ENCODE data around the gene B4GALT5. TPM values are rescaled to one million over a fixed set of nuclear protein-coding genes. Genes with fewer than 3 reads are reported as not detected.

B4GALT5 gene
- polyA plus RNA-seq, 3 donors = 2.4 to 18.3 (median 2.7) TPM

DNA sequence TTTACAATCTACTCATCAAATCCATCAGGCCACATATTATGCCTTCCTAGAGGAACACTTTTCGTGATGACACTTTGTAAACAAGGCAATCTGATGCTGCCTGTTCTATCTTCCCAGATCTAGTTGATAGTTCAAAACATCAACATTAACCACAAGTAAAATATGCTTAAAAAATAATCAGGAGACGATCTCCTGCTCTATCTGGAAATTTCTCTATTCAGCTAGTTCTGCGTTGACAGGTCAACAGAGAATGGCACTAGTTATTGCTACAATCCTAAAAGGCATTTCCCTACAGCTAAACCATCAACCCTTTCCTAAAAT, 2.1 kb downstream of the B4GALT5 start:
- DNase-seq = no peak
- peaks cover 35 to 59% of the 10 kb centered on the region in 2 donors for H3K4me1 ChIP-seq (ENCODE audit: control insufficient read depth in 1 of 2, insufficient read depth in 2 of 2, low read length in 2 of 2)
- peak overlapping the region in 6 of 7 donors; percentile 26 to 96 (median 89) for H3K27ac Mint-ChIP-seq
- 42% methylated on average over 3 of the region's 3 CpGs for WGBS (ENCODE audit: insufficient coverage)
- peak overlapping the region; percentile 94 for H3K4me2 ChIP-seq (replicated peaks; ENCODE audit: extremely low read depth, low read length, poor library complexity, severe bottlenecking)
- intact Hi-C loops (cut with micrococcal nuclease) = loop anchor here (5.0 to 10.0 kb wide), 5 partner anchors 34 to 101 kb away; partner anchors contain the start of gene SLC9A8 (in 2 of the 2)
- peaks cover 0 to 7% (median 0%) of the 10 kb centered on the region in 3 donors for H3K27me3 Mint-ChIP-seq (ENCODE audit: low read depth in 3 of 3)
- peak overlapping the region in 1 of 2 donors; percentile 40 for H3K27ac ChIP-seq (ENCODE audit: low read depth in 1 of 2, low read length in 2 of 2)
- H3K79me2 ChIP-seq (ENCODE audit: insufficient read depth, low read length) = peaks cover 79% of the 10 kb centered on the region
- no peaks in the 10 kb centered on the region for H3K27me3 ChIP-seq (ENCODE audit: control insufficient read depth in 2 of 2, insufficient read depth in 2 of 2, low read length in 2 of 2)
- peaks cover 53% of the 10 kb centered on the region for H3K4me1 Mint-ChIP-seq
- no peaks in the 10 kb centered on the region for H3K36me3 ChIP-seq (replicated peaks in 1 of 2; ENCODE audit: control insufficient read depth in 1 of 2, insufficient read depth in 2 of 2, low read length in 2 of 2)
- H3K9me3 ChIP-seq (replicated peaks in 1 of 2; ENCODE audit: control insufficient read depth in 1 of 2, insufficient read depth in 1 of 2, low read length in 2 of 2) = no peaks in the 10 kb centered on the region
- peaks cover 3 to 4% of the 10 kb centered on the region in 2 donors for H3K36me3 Mint-ChIP-seq
- H3K4me3 ChIP-seq (replicated peaks in 1 of 3; ENCODE audit: low read depth in 2 of 3, low read length in 3 of 3) = peak overlapping the region in 2 of 3 experiments; percentile 74 to 93
- H3K9ac ChIP-seq (ENCODE audit: insufficient read depth, low read length, poor library complexity, severe bottlenecking) = no peak overlapping the region
- peak overlapping the region; percentile 94 to 95 for H3K4me3 Mint-ChIP-seq
- H4K20me1 ChIP-seq (ENCODE audit: insufficient read depth, low read length) = peaks cover 57% of the 10 kb centered on the region
- TF ChIP-seq CTCF (IDR thresholded peaks at IDR 0.05) = no peak
- H2AFZ ChIP-seq (ENCODE audit: insufficient read depth, low read depth, low read length, poor library complexity, severe bottlenecking) = no peak overlapping the region
- peaks cover 0 to 2% (median 0%) of the 10 kb centered on the region in 7 donors for H3K9me3 Mint-ChIP-seq

GRCh38 chr20:49710971-49711666, 2.6 kb downstream of the B4GALT5 start:
- Histone ChIP-seq H3K9ac (ENCODE audit: insufficient read depth, low read length, poor library complexity, severe bottlenecking) (no peak overlapping the region), H3K4me1 (ENCODE audit: control insufficient read depth in 1 of 2, insufficient read depth in 2 of 2, low read length in 2 of 2) (peaks cover 35 to 62% of the 10 kb centered on the region in 2 donors), H3K27ac (ENCODE audit: low read depth in 1 of 2, low read length in 2 of 2) (peak overlapping the region in 1 of 2 donors; percentile 53), H2AFZ (ENCODE audit: insufficient read depth, low read depth, low read length, poor library complexity, severe bottlenecking) (no peak overlapping the region), H3K4me2 (replicated peaks; ENCODE audit: extremely low read depth, low read length, poor library complexity, severe bottlenecking) (peak overlapping the region; percentile 94), H3K9me3 (replicated peaks in 1 of 2; ENCODE audit: control insufficient read depth in 1 of 2, insufficient read depth in 1 of 2, low read length in 2 of 2) (no peaks in the 10 kb centered on the region), H3K36me3 (replicated peaks in 1 of 2; ENCODE audit: control insufficient read depth in 1 of 2, insufficient read depth in 2 of 2, low read length in 2 of 2) (no peaks in the 10 kb centered on the region), H3K79me2 (ENCODE audit: insufficient read depth, low read length) (peaks cover 84% of the 10 kb centered on the region), H3K4me3 (replicated peaks in 1 of 3; ENCODE audit: low read depth in 2 of 3, low read length in 3 of 3) (peak overlapping the region in 1 of 3 experiments; percentile 93), H4K20me1 (ENCODE audit: insufficient read depth, low read length) (peaks cover 62% of the 10 kb centered on the region), H3K27me3 (ENCODE audit: control insufficient read depth in 2 of 2, insufficient read depth in 2 of 2, low read length in 2 of 2) (no peaks in the 10 kb centered on the region)
- H3K27me3 Mint-ChIP-seq (ENCODE audit: low read depth in 3 of 3) = peaks cover 0 to 4% (median 0%) of the 10 kb centered on the region in 3 donors
- peaks cover 58% of the 10 kb centered on the region for H3K4me1 Mint-ChIP-seq
- H3K4me3 Mint-ChIP-seq = peak overlapping the region; percentile 94 to 95
- no peak for TF ChIP-seq CTCF (IDR thresholded peaks at IDR 0.05)
- H3K27ac Mint-ChIP-seq = peak overlapping the region; percentile 76 to 96 (median 83)
- peaks cover 4 to 6% of the 10 kb centered on the region in 2 donors for H3K36me3 Mint-ChIP-seq
- H3K9me3 Mint-ChIP-seq = peaks cover 0 to 2% (median 0%) of the 10 kb centered on the region in 7 donors
- intact Hi-C loops (cut with micrococcal nuclease) = loop anchor here (5.0 to 10.0 kb wide), 5 partner anchors 34 to 101 kb away; partner anchors contain the start of gene SLC9A8 (in 2 of the 2)
- DNase-seq = peak in 2 of 3 donors; percentile 57 to 82
- WGBS (ENCODE audit: insufficient coverage) = no CpG with 5 or more reads among the region's 3 CpGs

Measured in CD14-positive monocyte (primary cell).